Astrocyte of the cerebellum (primary cell): ENCODE measurements around the gene WDR88.
A peak's percentile ranks its signal among the peaks of the same experiment; 100 is the strongest.
"Not testable (repeated sequence)": the region's sequence is repeated elsewhere in the genome, so short reads cannot be mapped to it uniquely, and the experiment has no call there.

ENCODE experiments used
- DNase-seq: peaks from one replicate; pipeline ENCODE4 v3.0.0-alpha.2; 2011; ENCODE audit warnings: low read depth
- H3K4me3 ChIP-seq: 2 replicates; pipeline ENCODE4 v1.5.1; 2011; ENCODE audit warnings: mild to moderate bottlenecking, low read depth, low read length, moderate library complexity
- in situ Hi-C: cut with HindIII; loops from 2 replicates; pipeline ENCODE4 v1.10.0; 2017; ENCODE audit warnings: low sequenced_read_pairs
- TF ChIP-seq, protein P1 (sequence below): IDR thresholded peaks from 2 replicates; pipeline ENCODE4 v1.5.1; 2012; ENCODE audit warnings: low read length, low read depth, moderate library complexity, mild to moderate bottlenecking; ENCODE audit errors: missing control alignments

Gene WDR88

DNA sequence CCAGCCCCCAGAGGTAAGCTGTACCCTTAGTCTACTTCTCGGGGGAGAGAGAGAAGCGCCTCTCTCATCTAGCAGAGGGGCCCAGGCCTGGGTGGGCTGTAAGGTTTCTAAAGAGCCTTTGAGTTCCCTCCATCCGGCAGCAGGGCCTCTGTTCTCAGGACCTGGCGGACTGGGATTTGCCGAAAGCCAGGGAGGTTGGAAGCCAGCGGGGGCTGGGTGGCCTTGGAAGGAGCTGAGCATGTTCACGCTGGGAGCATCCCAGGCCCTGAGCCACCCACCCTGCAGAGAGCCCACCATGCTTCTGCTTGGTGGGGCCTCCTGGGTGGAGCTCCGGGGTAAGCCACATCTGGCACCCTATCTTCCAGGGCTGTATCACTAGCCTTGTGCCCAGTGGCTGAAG, 86.0 kb downstream of the WDR88 start:
- H3K4me3 ChIP-seq: no peak overlapping the region
- TF ChIP-seq, protein P1, sequence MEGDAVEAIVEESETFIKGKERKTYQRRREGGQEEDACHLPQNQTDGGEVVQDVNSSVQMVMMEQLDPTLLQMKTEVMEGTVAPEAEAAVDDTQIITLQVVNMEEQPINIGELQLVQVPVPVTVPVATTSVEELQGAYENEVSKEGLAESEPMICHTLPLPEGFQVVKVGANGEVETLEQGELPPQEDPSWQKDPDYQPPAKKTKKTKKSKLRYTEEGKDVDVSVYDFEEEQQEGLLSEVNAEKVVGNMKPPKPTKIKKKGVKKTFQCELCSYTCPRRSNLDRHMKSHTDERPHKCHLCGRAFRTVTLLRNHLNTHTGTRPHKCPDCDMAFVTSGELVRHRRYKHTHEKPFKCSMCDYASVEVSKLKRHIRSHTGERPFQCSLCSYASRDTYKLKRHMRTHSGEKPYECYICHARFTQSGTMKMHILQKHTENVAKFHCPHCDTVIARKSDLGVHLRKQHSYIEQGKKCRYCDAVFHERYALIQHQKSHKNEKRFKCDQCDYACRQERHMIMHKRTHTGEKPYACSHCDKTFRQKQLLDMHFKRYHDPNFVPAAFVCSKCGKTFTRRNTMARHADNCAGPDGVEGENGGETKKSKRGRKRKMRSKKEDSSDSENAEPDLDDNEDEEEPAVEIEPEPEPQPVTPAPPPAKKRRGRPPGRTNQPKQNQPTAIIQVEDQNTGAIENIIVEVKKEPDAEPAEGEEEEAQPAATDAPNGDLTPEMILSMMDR: no peak
- DNase-seq: no peak
- in situ Hi-C loops: no loop called here

DNA sequence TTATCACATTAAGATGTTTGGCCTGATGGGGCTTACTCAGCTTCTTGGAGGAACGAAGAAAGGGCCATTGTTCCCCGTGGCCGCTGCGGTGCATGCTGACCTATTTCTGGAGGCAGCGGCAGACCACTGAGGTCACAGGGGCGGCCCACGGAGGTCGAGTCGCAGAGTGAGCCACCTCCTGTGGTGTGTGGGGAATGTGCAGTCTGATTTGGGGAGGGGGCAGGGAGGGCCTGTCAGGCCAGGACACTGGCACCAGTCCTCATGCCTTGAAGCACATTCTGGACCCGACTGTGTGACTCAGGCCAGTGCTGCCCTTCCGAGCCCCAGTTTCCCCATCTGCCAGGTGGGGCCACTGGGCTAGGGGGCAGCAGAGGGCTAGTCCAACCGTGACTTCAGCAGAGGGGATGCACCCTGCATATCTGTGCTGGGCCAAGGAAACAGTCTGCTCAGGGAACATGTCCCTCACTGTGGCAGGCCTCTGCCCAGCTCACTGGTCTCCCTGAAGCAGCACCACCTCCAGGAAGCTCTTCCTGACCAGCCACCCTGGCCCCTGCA, 87.4 kb downstream of the WDR88 start:
- TF ChIP-seq, protein P1: peak; percentile 50
- peak; percentile 57 for DNase-seq
- in situ Hi-C loops: no loop called here
- no peak overlapping the region for H3K4me3 ChIP-seq

DNA sequence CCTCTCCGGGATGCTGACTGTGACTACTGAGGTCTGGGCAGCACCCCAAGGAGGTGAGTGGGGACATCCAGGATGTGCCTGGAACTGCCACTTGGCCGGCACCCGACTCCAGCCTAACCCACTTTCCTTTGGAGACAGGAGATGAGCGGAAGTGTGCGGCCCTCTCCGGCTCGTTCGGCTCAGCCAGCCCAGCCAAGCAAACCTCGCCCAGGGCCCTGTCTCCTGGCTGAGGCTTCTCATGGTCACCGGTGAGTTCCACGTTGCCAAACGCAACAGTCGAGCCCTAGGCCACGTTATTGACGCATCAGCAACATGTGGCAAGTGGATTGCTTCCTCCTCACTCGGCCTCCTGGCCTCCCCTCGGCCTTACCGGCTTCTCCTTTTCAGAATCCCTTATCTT, 88.2 kb downstream of the WDR88 start:
- in situ Hi-C loops: no loop called here
- DNase-seq: no peak
- TF ChIP-seq, protein P1: no peak
- no peak overlapping the region for H3K4me3 ChIP-seq

DNA sequence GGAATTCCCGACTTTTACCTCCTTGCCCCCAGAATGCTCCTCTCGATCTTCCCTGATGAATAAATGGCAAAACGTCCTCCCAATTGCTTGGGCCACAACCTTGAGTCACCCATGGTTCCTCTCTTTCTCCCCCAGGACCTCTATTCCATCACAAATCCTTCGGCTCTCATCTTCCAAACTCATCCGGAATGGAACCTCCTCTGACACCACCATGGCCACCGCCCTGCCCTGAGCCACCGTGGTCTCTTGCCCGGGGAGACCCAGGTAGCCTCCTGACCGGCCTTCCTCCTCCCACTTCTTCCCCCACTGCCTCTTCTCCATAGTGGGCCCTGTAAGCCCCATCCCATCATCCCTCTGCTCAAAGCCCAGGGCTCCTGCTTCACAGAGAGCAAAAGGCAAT, 88.8 kb downstream of the WDR88 start:
- in situ Hi-C loops: no loop called here
- no peak overlapping the region for H3K4me3 ChIP-seq
- no peak for DNase-seq
- TF ChIP-seq, protein P1: no peak

DNA sequence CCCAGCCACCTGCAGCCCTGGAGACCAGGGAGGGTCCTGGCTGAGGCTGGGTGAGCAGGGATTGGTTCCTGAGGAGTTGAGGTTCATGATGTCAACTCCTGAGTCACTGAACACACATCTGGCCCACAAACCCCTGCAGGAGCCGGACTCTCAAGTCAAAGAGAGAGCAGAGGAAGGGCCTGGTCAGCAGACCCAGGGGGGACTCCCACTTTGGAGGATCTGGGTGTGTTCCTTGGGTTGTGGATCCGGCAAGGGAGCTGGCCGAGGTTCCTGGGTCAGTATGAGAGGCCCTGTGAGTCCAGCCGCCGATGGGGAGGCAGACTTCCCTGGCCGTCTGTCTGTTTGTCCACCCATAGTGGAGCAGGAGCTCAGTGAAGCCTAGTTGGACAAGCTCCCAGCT, 89.7 kb downstream of the WDR88 start:
- in situ Hi-C loops: no loop called here
- TF ChIP-seq, protein P1: no peak
- no peak for DNase-seq
- no peak overlapping the region for H3K4me3 ChIP-seq

DNA sequence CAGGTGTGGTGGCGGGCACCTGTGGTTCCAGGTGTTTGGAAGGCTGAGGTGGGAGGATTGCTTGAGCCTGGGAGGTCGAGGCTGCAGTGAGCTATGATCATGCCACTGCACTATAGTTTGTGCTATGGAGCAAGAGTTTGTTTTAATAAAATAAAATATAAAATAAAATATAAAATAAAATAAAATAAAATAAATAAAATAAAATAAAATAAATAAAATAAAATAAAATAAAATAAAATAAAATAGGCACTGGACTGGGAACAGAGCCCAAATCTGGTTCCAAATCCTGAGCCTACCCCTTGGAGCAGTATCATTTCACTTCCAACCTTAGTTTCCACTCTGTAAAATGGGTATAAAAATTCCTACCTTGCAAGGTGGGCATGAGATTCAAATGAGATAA, 90.3 kb downstream of the WDR88 start:
- in situ Hi-C loops, H3K4me3 ChIP-seq, DNase-seq: not testable (repeated sequence)

DNA sequence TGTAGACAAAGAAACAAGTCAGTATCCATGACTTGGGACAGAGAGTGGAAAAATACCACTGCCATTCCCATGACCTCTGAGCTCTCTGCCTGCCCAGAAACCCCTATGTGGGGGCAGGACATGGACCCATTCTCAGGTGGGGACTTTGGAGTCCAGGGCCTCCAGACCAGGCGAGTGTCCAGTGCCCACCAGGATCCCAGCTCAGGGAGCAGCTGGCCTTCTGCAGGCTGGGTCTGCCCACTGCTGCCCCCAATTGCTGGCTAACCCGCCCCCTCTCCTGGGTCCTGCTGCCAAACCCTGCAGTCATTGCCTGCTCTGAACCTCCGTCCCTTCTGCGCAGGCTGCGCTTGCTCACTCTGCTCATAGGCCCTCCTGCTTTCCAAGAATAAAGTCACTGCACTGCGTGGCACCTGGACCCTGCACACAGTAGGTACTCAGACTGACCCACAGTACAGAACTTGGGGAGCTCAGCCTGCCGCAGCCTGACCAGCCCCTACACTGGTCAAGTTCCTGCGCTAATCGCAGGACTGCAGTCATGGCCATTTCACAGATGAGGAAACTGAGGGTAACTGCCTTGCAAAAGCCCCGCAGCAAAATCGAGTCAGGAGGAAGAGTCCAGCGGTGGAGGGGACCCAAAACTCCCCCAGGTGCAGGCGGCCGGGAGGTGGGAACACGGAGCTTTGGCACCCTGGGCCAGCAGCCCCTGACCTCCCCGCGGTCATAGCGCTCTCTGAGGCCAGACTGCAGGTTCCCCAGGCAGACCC, 93.0 kb downstream of the WDR88 start:
- no peak overlapping the region for H3K4me3 ChIP-seq
- TF ChIP-seq, protein P1: no peak
- no peak for DNase-seq
- in situ Hi-C loops: no loop called here
